Progenitor cell of endocrine pancreas (in vitro differentiated cells): ENCODE measurements around the gene SH2D7. TPM values are rescaled to one million over a fixed set of nuclear protein-coding genes. Genes with fewer than 3 reads are reported as not detected.

ENCODE experiments used
- DNase-seq: peaks from one replicate; pipeline ENCODE4 v3.0.0; 2021; ENCODE audit warnings: low spot score; ENCODE audit not compliant: unreplicated experiment
- H3K27ac Mint-ChIP-seq: 2 replicates; pipeline ENCODE4 v1.8.0; 2021; ENCODE audit warnings: mild to moderate bottlenecking, moderate library complexity, mixed read lengths
- H3K27me3 Mint-ChIP-seq: 2 replicates; pipeline ENCODE4 v1.8.0; 2021; ENCODE audit warnings: mixed read lengths
- H3K36me3 Mint-ChIP-seq: 2 replicates; pipeline ENCODE4 v1.8.0; 2022; ENCODE audit warnings: mixed read lengths; ENCODE audit not compliant: insufficient read depth
- H3K4me1 Mint-ChIP-seq: 2 replicates; pipeline ENCODE4 v1.8.0; 2021; ENCODE audit warnings: low read depth, mixed read lengths
- H3K4me3 Mint-ChIP-seq: 2 replicates; pipeline ENCODE4 v1.8.0; 2021; ENCODE audit warnings: low read depth, mild to moderate bottlenecking, moderate library complexity, mixed read lengths
- H3K9me3 Mint-ChIP-seq: 2 replicates; pipeline ENCODE4 v1.8.0; 2021; ENCODE audit warnings: low read depth, mixed read lengths
- CTCF ChIP-seq: fragments of 200-600 bp; sonication (generic); IDR thresholded peaks from one replicate; pipeline ENCODE4 v1.5.0; 2021; ENCODE audit warnings: antibody characterized with exemption, mild to moderate bottlenecking; ENCODE audit not compliant: unreplicated experiment
- total RNA-seq: library from RNA; stranded (reverse); gene quantifications from 2 replicates; pipeline ENCODE4 v1.2.1, GENCODE V29; 2021

SH2D7 gene
- total RNA-seq, 1 donor from 2014 or later: not detected

GRCh38 chr15:78075490-78076230 lies 16.7 kb upstream of the SH2D7 start:
- H3K4me3 Mint-ChIP-seq: peak overlapping the region; percentile 88
- peak overlapping the region; percentile 78 for H3K27ac Mint-ChIP-seq
- DNase-seq: no peak
- no peak for TF ChIP-seq CTCF
- peaks cover 6% of the 10 kb centered on the region for H3K4me1 Mint-ChIP-seq
- H3K9me3 Mint-ChIP-seq: no peaks in the 10 kb centered on the region
- H3K27me3 Mint-ChIP-seq: peaks cover 6% of the 10 kb centered on the region
- no peaks in the 10 kb centered on the region for H3K36me3 Mint-ChIP-seq

DNA sequence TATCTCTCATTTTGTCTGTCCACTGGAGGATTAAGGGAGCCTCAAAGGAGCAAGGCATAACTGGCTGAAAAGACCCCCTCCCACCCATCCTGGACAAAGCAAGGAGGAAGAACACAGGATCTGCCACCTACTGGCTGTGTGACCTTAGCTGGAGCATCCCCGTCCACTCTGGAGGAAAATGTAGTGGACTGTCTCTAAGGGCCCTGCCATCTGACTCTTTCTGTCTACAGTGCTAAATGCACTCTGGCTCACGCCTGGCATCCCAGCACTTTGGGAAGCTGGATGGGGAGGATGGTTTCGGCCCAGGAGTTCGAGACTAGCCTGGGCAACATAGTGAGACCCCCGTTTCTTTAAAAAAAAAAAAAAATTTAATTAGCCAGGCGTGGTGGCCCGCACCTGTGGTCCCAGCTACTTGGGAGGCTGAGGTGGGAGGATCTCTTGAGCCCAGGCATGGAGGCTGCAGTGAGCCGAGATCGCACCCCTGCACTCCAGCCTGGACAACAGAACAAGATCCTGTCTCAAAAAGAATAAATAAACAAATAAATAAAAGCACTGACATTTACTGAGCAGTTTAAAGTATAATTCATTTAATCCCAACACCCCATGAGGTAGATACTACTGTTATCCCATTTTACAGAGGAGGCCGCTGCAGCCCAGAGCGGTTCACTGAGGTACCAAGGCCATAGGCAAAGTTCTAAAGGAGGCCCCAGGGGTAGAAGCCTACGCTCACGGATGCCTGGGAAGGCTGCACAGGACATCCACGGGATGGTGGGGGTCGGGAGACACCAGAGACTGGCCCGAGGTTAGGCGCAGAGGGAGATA lies 15.9 kb upstream of the SH2D7 start:
- Mint-ChIP-seq H3K27me3 (peaks cover 6% of the 10 kb centered on the region), H3K36me3 (no peaks in the 10 kb centered on the region), H3K27ac (peak overlapping the region; percentile 82), H3K9me3 (no peaks in the 10 kb centered on the region), H3K4me3 (peak overlapping the region; percentile 88), H3K4me1 (peaks cover 6% of the 10 kb centered on the region)
- TF ChIP-seq CTCF: no peak
- no peak for DNase-seq

DNA sequence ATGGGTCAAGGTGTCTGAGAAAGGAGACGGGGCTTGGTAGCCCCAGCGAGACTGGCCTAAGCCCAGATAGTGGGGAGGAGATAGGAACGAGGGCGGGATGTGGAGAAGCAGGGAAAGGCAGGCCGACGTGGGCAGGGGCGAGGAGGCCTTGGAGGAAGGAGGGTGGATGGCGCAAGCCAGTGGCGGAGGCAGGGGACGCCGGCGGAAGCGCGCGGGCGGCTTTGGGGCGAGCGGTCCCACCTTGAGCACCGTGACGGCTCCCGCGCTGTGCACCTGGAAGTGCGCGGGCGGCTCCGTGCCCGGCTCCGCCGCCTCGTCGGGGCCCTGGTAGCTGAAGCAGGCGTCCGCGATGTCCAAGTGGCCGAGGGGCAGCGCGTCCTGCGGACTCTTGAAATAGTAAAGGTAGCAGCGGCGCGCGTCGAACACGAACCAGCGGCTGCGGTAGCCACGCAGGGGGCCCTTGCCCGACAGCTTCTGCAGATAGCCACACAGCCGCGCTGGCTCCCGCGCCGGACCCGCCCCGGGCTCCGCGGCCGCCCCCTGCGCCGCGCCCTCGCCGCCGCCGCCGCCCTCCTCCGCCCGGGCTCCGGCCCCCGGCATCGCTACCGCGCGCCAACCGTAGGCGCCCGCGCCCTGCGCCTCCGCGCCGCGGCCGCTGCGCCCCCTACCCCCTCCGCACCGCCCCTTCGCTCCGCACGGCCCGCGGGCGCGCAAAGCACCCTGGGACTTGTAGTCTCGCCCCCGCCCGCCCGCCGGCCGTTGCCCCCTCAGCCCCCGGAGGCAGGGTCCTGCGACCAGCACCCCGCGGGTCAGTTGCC lies 15.1 kb upstream of the SH2D7 start, which contains the start of gene TBC1D2B:
TBC1D2B (minus strand) TSS at position 659 of the 818 bp plus-strand sequence; CDS start at position 600, 59 bp downstream.
- H3K4me3 Mint-ChIP-seq: peak within 1 kb of the TSS; percentile 88
- H3K9me3 Mint-ChIP-seq: no peaks in the 10 kb centered on the region
- peaks cover 6% of the 10 kb centered on the region for H3K4me1 Mint-ChIP-seq
- peaks cover 6% of the 10 kb centered on the region for H3K27me3 Mint-ChIP-seq
- peak within 1 kb of the TSS; percentile 82 for H3K27ac Mint-ChIP-seq
- H3K36me3 Mint-ChIP-seq: no peaks in the 10 kb centered on the region
- no peak for TF ChIP-seq CTCF
- peak; percentile 56 for DNase-seq

DNA sequence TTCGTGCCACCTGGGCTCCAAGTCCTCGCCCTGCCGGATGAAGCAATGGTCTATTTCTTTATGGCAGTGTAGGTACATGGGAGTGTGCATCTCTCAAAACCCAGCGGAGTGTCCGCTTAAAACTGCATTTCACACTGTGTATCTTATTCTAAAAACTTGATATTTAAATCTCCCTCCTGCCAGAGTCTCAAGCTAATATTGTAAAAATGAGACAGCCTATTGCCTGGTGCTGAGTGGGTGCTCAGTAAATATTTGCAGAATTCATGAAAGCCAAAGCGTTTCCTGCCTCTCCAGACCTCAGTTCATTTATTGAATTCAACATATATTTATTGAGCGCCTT lies 14.5 kb upstream of the SH2D7 start:
- Mint-ChIP-seq H3K9me3 (no peaks in the 10 kb centered on the region), H3K27ac (no peak overlapping the region), H3K4me1 (peaks cover 6% of the 10 kb centered on the region), H3K36me3 (no peaks in the 10 kb centered on the region), H3K27me3 (peaks cover 6% of the 10 kb centered on the region), H3K4me3 (peak overlapping the region; percentile 73)
- no peak for TF ChIP-seq CTCF
- DNase-seq: no peak
